Astrocyte of the spinal cord (primary cell): ENCODE results near the gene FYN.

Source experiments
- DNase-seq: peaks from one replicate; pipeline ENCODE4 v3.0.0; 2011; ENCODE audit warnings: low read depth, low spot score
- H3K4me3 ChIP-seq: 2 replicates; pipeline ENCODE4 v1.5.1; 2011; ENCODE audit warnings: low read depth, mild to moderate bottlenecking, low read length, moderate library complexity
- in situ Hi-C: cut with HindIII; loops from 2 replicates; pipeline ENCODE4 v1.10.0; 2017; ENCODE audit warnings: low sequenced_read_pairs
- TF ChIP-seq, protein P1 (sequence below): IDR thresholded peaks from 2 replicates; pipeline ENCODE4 v1.5.1; 2012; ENCODE audit warnings: low read depth, mild to moderate bottlenecking, low read length, inconsistent platforms

FYN gene

DNA sequence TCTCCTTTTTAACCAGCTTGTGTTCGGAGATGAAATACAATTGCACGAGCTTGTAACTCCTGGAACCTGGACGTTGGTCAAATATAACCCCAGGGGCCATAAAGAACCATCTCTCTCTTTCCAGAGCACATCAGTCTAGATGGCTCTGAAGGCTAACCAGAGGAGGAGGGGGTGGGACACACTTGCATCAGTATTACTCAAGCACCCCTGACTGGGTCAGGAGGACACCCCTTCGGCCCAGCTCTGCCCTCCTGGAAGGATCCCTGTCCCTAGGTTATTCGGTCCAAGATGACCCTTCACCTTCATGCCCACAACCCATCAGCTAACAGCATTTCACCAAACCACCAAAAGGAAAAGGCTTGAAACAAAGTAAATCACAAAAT is 67.1 kb downstream of the FYN start:
- in situ Hi-C loops, result no loop called here
- no peak for DNase-seq
- TF ChIP-seq, protein P1, sequence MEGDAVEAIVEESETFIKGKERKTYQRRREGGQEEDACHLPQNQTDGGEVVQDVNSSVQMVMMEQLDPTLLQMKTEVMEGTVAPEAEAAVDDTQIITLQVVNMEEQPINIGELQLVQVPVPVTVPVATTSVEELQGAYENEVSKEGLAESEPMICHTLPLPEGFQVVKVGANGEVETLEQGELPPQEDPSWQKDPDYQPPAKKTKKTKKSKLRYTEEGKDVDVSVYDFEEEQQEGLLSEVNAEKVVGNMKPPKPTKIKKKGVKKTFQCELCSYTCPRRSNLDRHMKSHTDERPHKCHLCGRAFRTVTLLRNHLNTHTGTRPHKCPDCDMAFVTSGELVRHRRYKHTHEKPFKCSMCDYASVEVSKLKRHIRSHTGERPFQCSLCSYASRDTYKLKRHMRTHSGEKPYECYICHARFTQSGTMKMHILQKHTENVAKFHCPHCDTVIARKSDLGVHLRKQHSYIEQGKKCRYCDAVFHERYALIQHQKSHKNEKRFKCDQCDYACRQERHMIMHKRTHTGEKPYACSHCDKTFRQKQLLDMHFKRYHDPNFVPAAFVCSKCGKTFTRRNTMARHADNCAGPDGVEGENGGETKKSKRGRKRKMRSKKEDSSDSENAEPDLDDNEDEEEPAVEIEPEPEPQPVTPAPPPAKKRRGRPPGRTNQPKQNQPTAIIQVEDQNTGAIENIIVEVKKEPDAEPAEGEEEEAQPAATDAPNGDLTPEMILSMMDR, result no peak
- H3K4me3 ChIP-seq, result no peak overlapping the region

DNA sequence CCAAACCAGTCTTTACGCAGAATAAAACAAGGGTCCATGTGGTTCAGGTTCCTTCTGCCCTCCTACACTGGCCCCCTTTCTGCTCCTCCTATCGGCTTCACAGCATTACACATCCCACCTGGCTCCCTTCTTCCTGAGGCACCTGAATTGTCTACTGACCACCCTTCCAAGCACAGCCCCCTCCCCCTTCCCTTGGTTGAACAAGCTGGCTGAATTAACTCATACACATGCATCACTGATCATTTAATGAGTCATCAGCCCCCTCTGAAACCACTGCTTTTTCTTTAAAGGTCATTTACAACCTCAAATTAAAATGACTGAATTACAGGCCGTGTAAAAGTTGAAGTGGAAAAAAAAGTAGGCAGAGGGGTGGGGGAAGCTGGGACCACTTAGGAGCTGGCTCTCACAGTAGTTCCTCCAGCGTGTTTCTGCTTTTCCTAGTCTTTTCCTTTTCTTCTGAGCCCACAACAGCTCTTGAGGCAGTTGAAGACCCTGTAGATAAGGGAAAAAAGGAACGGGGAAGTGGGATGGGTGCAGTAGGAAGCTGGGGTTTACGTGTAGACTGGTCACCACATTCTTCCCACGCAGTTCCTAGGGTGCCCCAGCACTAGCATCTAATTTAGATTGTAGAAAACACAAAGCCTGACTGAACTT is 67.6 kb downstream of the FYN start:
- H3K4me3 ChIP-seq, result no peak overlapping the region
- in situ Hi-C loops, result no loop called here
- TF ChIP-seq, protein P1, result no peak
- DNase-seq, result peak; percentile 93

DNA sequence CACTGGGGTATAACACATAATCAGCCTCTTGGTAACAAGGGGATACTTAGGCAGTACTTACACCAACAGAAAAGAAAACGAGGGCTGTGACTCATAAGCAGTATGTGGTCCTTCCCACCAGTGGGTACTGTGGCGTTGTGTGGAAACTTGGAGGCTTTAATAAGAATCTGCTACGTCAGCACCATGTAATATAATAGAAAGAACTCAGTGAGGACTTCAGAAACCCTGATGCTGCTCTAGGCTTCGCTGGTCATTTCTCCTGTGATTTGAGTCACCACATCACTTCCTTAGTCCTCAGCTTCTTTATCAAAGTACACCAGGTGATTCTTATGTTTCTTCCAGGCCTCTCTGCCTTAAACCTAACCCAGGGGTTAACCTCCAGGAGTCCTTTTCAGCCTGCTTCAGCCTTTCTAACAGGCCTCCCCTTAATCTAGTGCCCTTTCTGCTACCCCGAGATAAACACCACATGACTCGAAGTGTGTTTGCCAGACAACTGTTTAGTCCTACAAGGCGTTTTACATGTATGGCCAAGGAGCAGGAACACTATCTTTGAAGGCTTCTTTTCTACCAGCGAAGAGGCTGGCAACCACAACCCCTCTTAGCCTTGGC is 68.5 kb downstream of the FYN start:
- TF ChIP-seq, protein P1, result peak; percentile 29
- in situ Hi-C loops, result no loop called here
- no peak overlapping the region for H3K4me3 ChIP-seq
- peak; percentile 97 for DNase-seq

DNA sequence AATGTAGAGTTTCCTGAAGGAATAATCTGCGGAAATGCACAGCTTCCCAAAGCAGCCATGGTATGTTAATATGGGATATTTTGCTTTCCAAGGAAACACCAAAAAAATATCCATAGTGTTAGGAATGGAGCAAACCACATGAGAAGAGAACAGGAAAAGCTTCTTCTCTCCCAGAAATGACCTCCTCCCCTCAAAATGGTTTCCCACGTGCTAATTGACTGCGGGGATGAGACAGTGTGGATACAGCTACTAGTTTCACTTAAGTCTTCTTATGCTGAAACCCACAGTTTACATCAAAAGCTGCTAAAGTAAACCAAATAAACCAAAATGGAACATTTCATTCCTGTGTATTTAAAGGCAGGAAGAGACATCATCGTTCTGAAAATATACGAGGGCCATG is 69.4 kb downstream of the FYN start:
- peak; percentile 85 for DNase-seq
- TF ChIP-seq, protein P1, result no peak
- in situ Hi-C loops, result no loop called here
- no peak overlapping the region for H3K4me3 ChIP-seq

DNA sequence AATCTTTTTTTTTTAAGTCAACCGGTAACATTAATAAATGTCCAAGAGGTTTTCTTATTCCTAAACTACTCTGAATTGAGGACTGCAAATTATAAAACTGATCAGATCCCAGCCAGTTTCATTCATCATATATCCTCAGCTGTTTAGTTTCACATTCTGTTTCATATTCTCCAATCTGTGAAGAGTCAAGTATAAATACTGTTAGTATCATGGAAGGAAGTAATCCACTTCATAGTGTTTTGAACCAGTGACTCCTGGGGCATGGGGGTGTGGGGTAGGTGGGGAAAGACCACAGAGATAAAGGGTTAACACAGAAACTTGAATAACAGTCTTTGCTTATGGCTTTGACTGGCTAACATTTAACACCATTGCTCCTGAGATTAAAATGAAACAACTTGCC is 69.9 kb downstream of the FYN start:
- DNase-seq, result no peak
- in situ Hi-C loops, result no loop called here
- H3K4me3 ChIP-seq, result no peak overlapping the region
- TF ChIP-seq, protein P1, result no peak

DNA sequence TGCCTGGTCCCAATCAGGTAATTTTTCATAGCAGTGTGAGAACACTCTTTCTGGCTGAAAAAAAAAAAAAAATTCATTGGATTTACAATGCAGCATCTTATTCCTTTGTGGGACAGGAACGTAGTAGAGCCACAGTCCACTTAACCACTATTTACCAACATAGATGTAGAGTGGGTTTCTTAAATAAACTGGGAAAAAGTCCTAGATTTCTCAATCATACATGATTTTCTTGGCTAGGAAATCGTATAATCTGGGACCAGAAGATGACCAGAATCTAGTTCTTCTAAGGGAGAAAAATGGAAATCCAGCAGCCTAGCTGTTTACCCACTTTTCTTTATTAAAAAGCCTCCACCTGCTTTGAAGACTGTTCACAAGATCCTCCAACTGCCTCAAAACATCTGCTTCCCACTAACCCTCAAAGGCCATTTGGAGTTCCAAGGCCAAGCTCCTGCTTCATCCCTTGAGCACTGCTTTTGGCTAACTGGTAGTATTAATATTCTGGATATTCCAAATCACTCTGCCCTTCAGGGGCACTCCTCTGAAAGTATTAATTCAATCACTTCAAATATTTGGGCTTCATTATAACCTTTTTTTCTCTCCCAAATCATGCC is 70.4 kb downstream of the FYN start:
- TF ChIP-seq, protein P1, result no peak
- H3K4me3 ChIP-seq, result no peak overlapping the region
- in situ Hi-C loops, result no loop called here
- no peak for DNase-seq
